Lung microvascular endothelial cell (primary cell): ENCODE results near the gene CZIB. TPM values are rescaled to one million over a fixed set of nuclear protein-coding genes. Genes with fewer than 3 reads are reported as not detected.

ENCODE experiments used
- DNase-seq, 2 donors: peaks; one replicate each; pipeline versions ENCODE4 v3.0.0 to v3.0.0-alpha.2; 2010; ENCODE audit warnings: low read depth in 2 of 2
- total RNA-seq: library from RNA; depleted of rRNA; stranded (reverse); fragments of >200 nt; gene quantifications from 2 replicates; pipeline ENCODE4 v1.2.1, GENCODE V29; 2014

The CZIB gene
- 27.2 and 35.5 TPM in 2 replicates for total RNA-seq

DNA sequence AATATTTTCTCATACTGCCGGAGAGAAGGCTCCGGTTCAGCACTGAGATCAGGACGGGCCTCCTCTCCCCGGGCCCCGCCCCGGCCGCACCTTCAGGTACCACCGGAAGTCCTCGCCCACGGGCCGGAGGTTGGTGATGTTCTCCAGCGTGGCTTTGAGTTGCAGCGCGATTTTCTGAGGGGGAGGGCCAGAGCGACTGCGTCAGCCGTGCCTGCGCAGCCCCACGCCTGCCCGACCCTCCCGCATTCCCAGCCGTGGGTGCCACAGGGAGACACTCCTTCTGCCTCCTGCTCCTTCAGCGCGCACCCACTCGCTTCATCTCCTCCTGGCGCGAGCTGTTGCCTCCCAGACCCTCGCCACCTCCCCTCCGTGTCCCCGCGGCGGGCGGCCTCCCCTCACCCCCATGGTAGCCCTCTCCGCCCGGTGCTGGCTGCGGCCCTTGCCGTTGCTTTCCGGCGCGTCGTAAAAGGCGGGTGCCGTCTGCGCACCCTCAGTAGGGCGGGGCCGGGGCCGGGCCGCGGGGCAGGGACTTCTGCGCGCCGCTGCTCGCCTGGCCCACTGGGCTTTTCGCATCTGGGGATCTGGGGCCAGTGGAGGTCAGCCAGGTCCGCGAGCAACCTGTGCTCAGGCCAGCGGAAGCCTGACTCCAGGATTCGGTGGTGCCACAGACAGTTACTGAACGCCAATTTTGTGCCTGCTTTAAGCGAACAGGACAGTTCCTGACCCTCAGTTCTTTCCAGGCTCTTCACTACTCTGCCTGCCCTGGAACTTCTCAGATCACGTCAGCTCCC lies at the start of gene CZIB:
Gene CZIB, minus strand, starts transcription at position 464 of the 791 bp plus-strand sequence. Its CDS starts 59 bp downstream, at position 405.
- DNase-seq = peak; percentile 91 to 92

GRCh38 chr1:53270107-53270506 lies 49.7 kb upstream of the CZIB start:
- no peak for DNase-seq

DNA sequence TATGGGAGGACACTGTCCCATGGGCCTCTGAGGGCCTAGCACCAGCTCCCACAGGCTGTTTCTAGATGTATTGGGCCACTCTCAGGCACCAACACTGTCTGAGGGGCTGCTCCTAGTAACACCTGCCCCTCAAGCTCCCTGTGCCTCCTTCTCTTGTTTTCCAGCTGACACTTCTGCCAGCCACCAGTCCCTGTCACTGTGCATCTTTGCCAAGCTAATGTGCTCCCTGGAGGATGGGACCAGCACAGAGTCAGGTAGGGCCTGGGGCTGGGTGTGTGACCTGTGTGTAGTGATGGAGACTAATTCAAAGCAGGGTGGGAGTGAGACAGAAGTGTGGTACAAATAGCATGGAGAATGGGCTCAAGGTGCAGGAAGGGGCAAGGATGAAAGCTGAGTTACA lies 47.3 kb upstream of the CZIB start:
- no peak for DNase-seq

- peak in 1 of 2 donors; percentile 25 for DNase-seq
These were observed 45.6 kb upstream of the CZIB start for GRCh38 chr1:53266038-53266437.

DNA sequence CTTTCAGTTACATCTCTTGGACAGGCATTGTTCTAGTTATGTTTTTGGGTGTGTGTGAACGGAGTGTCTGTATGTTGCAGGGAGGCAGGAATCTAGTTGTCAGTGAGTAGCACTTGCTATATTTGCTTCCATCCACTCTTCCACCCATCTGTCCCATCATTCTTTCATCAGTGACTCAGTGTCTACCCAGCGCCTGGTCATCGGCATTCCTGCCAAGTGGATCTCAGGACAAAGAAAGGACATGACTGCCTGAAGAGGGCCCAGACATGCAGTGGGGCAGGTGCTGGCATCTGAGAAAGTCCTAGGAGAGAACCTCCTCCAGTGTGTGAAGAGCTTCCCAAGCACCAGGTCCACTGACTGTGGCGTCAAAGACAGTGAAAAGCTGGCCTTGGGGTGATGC lies 45.1 kb upstream of the CZIB start:
- no peak for DNase-seq

DNA sequence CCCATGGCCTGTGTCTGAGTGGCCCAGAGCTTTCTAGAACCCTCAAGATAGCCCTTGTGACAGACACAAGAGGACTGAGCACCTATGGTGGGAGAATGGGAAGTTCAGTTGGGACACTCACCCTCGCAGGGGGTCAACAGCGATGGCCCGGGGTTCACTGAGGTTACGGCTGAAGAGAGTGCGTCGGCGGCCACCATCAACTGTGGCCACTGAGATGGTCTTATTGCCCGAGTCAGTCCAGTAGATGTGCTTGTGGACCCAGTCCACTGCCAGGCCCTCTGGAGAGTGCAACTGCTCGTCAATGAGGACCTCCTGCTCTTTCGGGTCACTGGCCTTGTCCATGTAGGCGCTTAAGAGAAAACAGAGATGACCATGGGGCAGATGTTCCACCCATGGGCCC lies 43.6 kb upstream of the CZIB start:
- no peak for DNase-seq

- no peak for DNase-seq
These were observed 41.6 kb upstream of the CZIB start for GRCh38 chr1:53262000-53262399.

GRCh38 chr1:53260631-53261247 lies 40.3 kb upstream of the CZIB start:
- no peak for DNase-seq

GRCh38 chr1:53259932-53260331 lies 39.5 kb upstream of the CZIB start:
- no peak for DNase-seq

GRCh38 chr1:53258216-53258615 lies 37.8 kb upstream of the CZIB start:
- DNase-seq = no peak

DNA sequence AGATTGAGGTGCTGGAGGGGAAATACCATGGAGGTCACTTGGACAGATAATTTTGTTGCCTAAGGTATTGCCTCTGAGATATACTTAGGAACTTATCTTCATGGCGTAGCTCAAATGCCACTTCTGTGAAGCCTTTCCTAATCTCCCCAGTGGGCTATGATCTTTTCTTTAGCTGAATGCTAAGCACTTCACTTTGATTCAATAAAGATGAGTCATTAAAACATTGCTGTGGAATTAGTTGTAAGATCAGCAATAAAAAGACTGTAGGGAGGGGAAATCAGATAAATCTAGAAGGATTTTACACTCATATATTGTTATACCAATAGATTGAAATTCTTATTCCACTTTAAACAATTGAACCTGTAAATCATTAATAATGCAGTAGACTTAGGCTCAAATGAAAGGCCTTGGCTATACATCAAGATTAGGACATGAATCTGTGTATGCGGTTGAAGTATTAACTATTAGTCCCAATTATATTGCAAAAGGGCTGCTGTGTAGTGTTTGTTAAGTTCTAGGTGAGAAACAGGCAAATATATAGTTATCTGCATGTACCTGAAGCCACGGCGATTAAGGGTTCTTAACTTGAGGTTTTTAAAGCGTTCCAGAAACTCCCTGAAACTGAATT lies 37.1 kb upstream of the CZIB start:
- no peak for DNase-seq

DNA sequence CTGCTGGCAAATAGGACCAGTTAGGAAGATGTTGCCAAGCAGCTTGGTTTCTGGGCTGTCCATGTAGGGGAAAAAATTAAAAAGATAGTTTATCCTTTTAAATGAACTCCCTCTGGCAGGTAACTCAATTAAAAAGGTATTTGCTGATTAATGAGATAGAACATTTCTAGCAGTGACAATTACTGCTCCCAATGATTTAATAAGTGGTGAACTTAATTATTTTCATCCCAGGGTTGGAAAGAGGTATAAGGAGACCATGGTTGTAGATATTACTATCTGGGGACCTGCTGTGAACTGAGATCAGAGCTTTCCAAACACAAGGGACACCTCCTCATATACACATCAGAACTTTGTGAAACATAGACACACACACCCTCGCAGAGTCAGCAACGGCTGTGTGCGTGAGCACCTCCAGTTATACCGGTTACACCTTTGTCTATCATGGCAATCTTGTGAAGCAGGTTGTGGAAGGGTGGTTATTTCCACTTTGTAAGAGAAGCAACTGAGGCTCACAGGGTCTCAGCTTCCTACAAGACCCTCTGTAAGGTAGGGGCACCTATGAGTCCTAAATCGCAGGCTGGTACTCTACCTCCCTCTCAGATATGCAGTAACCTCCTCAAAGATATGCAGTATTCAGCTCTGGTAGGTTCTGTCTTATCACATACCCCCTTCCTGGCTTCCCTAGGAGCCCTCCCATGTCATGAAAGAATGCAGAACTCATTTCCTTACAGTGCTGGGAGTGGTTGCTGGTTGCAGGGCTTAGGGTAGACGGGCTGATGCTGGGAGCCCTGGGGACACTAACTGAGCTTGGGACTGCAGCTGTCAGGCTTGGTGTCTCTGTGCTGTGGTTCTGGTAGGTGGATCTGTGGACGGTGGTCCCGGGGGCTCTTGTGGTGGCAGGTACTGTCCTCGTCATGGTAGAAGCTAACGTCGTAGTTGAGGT lies 36.3 kb upstream of the CZIB start:
- no peak for DNase-seq

DNA sequence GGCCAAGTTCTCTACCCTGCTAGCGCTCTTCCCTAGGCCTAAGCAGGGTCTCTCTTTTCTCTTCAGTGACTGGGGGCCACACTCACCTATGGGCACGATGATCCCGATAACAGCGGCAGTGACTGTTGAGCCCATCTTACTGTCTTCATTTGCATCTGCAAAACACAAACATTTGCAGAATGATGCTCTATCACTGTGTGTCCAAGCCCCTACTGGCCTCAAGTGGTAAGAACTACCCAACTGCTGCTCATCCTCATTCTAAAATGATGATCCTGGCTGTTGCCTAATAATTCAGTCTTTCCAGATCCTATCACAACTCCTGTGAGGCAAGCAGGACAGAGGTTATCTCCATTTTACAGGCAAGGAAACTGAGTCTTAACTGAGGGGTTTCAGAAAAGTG lies 34.6 kb upstream of the CZIB start:
- DNase-seq = no peak

GRCh38 chr1:53254011-53254640 lies 33.7 kb upstream of the CZIB start:
- DNase-seq = peak in 1 of 2 donors; percentile 16

DNA sequence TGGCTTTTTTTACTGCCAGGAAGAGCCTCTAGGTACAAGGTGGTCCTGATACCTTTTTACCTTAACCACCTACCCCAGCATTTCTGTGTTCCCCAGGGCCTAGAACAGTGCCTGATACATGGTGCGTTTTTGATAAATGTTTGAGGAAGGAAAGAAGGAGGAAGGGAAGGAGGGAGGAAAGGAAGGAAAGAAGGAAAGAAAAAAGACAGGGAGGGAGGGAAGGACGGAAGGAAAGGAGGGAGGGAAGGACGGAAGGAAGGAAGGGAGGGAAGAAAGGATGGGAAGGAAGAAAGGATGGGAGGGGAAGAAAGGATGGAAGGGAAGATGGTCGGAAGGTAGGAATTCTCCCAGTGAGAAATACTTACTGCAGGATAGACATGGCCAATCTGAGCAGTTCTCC lies 29.9 kb upstream of the CZIB start:
- DNase-seq = no peak

DNA sequence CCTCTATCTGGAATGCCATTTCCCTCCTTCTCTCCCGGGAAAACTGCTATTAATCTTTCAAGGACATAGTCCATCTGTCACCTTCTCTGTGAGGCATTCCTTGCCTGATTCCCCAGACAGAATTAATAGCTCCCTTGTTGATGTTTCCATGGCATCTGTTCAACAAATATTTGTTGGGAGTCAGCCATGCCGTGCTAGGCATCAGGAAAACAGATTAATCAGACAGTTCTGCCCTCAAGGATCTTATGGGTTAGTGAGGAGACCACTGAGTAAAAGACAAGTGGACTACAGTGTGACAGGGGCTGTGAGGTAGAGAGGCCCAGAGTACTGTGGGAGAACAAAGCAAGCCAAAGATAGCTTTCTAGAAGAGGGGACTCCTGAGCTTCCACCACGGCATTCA lies 29.3 kb upstream of the CZIB start:
- DNase-seq = no peak

DNA sequence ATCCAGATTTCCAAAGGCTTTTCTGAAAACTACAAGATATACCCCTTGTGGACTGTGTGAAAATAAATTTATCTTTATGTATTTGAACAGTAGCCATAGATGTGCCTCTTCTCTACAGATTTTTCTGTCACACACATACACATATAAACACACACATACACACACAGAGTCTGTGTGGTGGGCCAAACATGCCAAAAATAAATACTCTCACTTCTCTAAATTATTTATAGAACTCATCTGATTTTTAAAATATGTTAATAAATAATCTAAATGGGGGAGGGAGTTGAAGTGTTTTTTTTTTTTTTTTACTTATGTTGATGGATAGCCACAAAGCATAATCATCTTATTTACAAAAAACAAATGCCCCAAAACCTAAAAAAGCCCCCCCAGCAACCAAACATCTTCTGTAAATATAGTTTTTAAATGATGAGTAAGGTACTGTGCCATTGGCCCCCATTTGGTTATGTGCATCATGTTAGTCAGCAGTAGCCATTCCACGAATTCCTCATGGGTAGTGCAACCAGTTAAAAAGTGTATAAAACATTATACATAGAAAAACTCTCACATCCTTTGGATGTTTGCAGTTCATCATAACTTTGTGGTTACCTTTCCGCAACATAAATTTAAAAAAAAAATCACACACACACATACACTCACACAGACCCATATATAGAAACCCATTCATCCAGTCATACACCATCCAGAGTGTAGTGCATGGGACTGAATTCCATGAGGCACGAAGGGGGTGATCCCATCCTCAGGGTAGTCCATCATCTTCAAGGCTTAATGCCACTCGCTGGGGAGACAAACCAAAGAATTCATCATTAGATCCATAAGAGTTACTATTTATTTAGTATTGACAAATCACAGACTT lies 26.1 kb upstream of the CZIB start:
- no peak for DNase-seq

GRCh38 chr1:53244141-53244540 lies 23.7 kb upstream of the CZIB start:
- peak; percentile 13 to 61 for DNase-seq

DNA sequence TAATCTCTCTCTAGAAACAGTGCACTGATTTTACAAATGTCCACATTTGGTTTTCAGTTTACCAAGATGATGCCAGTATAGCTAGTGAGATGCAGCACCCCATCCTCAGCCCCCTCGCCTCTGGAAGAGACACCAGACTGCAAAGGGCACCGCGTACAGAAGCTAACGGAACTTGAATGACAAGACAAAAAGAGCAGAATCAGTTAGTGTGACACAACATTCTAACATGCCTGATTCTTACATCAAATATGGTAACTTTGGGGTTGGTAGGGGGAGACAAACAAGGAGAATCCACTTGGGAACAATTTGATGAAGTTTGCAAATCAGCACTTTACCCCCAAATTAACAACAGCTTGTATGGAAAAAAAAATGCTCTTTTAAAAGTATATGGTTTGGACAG lies 21.9 kb upstream of the CZIB start:
- no peak for DNase-seq

DNA sequence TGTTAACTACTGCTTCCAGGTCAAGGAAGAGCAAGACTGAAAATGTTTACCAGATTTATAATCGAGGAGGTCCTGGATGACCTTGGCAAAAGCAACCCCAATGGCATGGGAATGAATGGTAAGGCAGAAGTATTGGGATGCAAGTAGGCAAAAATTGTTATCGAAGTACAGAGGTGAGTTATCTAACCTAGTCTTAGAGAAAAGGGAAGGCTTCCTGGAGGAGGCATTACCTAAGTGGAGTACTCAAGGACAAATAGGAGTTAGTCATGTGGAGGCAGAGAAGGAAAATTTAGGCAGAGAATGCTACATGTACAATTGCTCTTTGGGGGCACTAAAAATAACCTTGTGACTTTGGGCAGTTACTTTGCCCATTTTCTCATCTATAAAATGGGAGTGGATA lies 21.4 kb upstream of the CZIB start:
- DNase-seq = no peak
